AG04450 (cell line): ENCODE measurements around the gene CRAMP1. TPM values are rescaled to one million over a fixed set of nuclear protein-coding genes. Genes with fewer than 3 reads are reported as not detected.

Experiments used
- CTCF ChIA-PET: fragments of 300-600, 350-600 bp; formaldehyde crosslinking; extraction: SDS; loops from one replicate; lab custom pipeline; 2022; ENCODE audit warnings: antibody characterized with exemption, inconsistent platforms; lab: Charles Lee
- POLR2A ChIA-PET: fragments of 350-600 bp; formaldehyde crosslinking; extraction: SDS; loops from one replicate; lab custom pipeline; 2021; ENCODE audit warnings: antibody characterized with exemption, inconsistent platforms; lab: Yijun Ruan, JAX
- DNase-seq: peaks from one replicate; pipeline ENCODE4 v3.0.0-alpha.2; 2011; ENCODE audit warnings: low read depth, low spot score
- H3K27ac ChIP-seq: one replicate; pipeline ENCODE4 v1.5.1; 2012; ENCODE audit warnings: low read depth, low read length, control low read depth
- H3K27me3 ChIP-seq: one replicate; pipeline ENCODE4 v1.6.0; 2012; ENCODE audit warnings: low read length; ENCODE audit not compliant: control insufficient read depth, insufficient read depth
- H3K4me3 ChIP-seq: 2 replicates; pipeline ENCODE4 v1.5.1; 2011; ENCODE audit warnings: mild to moderate bottlenecking, low read depth, low read length, control low read depth
- H3K9me3 ChIP-seq: 2 replicates; pipeline ENCODE4 v1.5.1; 2012; ENCODE audit warnings: low read length; ENCODE audit not compliant: control insufficient read depth, insufficient read depth
- polyA plus RNA-seq: library from polyadenylated mRNA; depleted of rRNA; stranded (reverse); fragments of >200 nt; gene quantifications from 2 replicates; pipeline ENCODE4 v1.2.3, GENCODE V29; 2011
- TF ChIP-seq, protein P1 (sequence below): IDR thresholded peaks from 2 replicates; pipeline ENCODE4 v1.5.1; 2011; ENCODE audit warnings: low read depth, low read length, control low read depth, inconsistent platforms

Gene CRAMP1
- polyA plus RNA-seq, 1 experiment = 7.8 TPM

DNA sequence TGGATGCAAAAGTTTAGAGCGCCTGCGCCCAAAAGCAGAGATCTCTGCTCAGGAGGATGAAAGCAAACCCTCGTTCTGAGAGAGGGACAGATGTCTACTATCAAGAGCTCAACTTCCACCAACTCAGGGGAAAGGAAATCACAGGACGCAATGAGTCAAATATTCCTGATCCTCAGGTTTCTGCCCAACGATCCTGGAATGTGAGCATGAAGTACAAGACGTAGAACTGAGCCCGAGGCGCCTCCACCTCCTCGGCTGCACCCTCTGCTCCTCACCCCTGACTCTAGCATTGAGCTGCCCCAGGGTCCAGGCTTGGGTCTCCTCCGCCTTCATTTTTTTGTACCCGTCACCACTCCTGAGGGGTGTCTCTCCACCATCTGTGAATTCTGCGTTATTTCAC, 15.6 kb upstream of the CRAMP1 start:
- Histone ChIP-seq H3K27me3 (no peaks in the 10 kb centered on the region), H3K4me3 (no peak overlapping the region), H3K27ac (no peak overlapping the region), H3K9me3 (no peaks in the 10 kb centered on the region; the same call in 1 of the 2 replicates)
- ChIA-PET POLR2A (no interaction called here), CTCF (no interaction called here)
- TF ChIP-seq, protein P1, sequence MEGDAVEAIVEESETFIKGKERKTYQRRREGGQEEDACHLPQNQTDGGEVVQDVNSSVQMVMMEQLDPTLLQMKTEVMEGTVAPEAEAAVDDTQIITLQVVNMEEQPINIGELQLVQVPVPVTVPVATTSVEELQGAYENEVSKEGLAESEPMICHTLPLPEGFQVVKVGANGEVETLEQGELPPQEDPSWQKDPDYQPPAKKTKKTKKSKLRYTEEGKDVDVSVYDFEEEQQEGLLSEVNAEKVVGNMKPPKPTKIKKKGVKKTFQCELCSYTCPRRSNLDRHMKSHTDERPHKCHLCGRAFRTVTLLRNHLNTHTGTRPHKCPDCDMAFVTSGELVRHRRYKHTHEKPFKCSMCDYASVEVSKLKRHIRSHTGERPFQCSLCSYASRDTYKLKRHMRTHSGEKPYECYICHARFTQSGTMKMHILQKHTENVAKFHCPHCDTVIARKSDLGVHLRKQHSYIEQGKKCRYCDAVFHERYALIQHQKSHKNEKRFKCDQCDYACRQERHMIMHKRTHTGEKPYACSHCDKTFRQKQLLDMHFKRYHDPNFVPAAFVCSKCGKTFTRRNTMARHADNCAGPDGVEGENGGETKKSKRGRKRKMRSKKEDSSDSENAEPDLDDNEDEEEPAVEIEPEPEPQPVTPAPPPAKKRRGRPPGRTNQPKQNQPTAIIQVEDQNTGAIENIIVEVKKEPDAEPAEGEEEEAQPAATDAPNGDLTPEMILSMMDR = no peak
- no peak for DNase-seq

DNA sequence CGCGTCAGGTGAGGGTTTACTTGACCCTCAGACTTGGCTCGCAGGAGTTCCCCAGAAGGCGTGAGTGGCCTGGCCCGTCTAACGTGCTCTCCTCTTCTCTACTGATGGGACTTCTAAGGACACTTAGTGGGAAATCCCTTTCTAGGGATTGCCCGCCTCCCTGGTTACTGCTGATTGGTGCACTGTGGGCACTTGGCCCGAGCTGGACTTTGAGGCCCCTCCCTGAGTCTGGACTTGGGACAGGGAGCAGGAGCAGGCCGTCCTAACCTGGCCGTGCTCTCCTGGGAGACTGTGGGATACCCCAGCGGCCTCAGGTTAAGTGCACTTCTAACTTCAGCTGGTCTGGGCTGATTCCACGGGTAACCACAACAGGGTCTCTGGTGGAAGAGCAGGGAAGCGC, 15.0 kb upstream of the CRAMP1 start:
- no peak for DNase-seq
- Histone ChIP-seq H3K27me3 (no peaks in the 10 kb centered on the region), H3K4me3 (no peak overlapping the region), H3K27ac (no peak overlapping the region), H3K9me3 (no peaks in the 10 kb centered on the region; the same call in 1 of the 2 replicates)
- ChIA-PET CTCF (no interaction called here), POLR2A (no interaction called here)
- TF ChIP-seq, protein P1 = no peak

DNA sequence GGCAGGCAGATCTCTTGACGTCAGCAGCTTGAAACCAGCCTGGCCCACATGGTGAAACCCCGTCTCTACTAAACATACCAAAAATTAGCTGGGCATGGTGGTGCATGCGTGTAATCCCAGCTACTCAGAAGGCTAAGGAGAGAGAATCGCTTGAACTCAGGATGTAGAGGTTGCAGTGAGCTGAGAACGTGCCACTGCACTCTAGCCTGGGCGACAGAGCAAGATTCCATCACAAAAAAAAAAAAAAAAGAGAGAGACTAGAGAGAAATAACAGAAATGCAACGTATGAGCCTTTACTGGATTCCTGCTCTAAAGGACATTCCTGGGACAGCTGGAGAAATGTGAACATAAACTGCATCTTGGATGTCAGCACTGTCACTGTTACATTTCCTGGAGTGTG, 11.1 kb upstream of the CRAMP1 start:
- POLR2A ChIA-PET = no interaction called here
- DNase-seq = no peak
- Histone ChIP-seq H3K9me3 (no peaks in the 10 kb centered on the region; the same call in 1 of the 2 replicates), H3K27me3 (no peaks in the 10 kb centered on the region), H3K27ac (no peak overlapping the region), H3K4me3 (no peak overlapping the region)
- CTCF ChIA-PET = no interaction called here
- TF ChIP-seq, protein P1 = no peak

DNA sequence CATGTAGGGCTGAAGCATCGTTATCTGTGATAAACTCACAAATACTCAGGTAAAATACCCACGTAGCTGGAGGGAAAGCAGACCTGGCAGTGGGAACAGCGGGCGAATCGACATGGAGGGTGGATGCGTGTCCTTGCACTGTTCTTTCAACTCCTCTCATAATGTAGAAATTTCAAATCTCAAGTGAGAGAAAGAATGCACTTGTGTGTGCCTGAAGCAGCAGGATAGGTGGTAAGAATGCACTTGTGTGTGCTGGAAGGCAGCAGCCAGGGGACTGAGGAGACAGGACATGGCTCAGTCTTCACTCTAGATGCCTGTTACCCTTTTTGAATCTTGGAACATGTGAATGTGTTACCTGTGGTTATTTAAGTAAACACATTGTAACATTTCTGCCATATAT, 10.7 kb upstream of the CRAMP1 start:
- Histone ChIP-seq H3K9me3 (no peaks in the 10 kb centered on the region; the same call in 1 of the 2 replicates), H3K27me3 (no peaks in the 10 kb centered on the region), H3K27ac (no peak overlapping the region), H3K4me3 (no peak overlapping the region)
- CTCF ChIA-PET = no interaction called here
- DNase-seq = no peak
- TF ChIP-seq, protein P1 = no peak
- POLR2A ChIA-PET = no interaction called here

DNA sequence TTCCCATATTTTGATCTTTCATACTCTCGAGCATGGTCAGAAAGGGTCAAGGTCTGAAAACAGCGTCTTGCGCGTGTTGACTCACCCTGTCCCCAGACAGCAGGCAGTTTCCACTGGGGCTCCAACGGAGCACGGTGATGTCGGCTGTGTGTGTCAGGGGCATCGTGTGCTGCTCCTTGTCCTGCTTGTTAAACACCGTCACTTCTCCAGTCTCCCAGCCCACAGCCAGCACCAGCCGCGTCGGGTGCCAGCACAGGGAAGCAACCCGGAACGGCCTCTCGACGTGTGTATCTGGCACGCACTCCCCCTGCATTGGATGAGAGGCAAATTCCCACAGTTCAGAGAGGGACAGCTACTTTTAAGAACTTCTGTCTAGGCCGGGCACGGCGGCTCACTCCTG, 9.9 kb upstream of the CRAMP1 start:
- Histone ChIP-seq H3K27me3 (no peaks in the 10 kb centered on the region), H3K9me3 (no peaks in the 10 kb centered on the region; the same call in 1 of the 2 replicates), H3K27ac (no peak overlapping the region), H3K4me3 (no peak overlapping the region)
- ChIA-PET CTCF (no interaction called here), POLR2A (interaction anchor here (1.0 kb wide), 1 partner anchor 9 kb away, joined by 5 read pairs; no protein-coding TSS in a partner anchor)
- TF ChIP-seq, protein P1 = no peak
- DNase-seq = no peak
